Embryonic facial prominence (tissue), 1 donor: ENCODE data around the gene OAS2.

Source experiments
- DNase-seq: peaks from one replicate; pipeline ENCODE4 v3.0.0-alpha.2; 2016; ENCODE audit errors: extremely low spot score

The OAS2 gene

GRCh38 chr12:113057565-113058485, 79.5 kb downstream of the OAS2 start:
- DNase-seq = no peak

GRCh38 chr12:113058553-113058952, 80.2 kb downstream of the OAS2 start:
- DNase-seq = no peak

- no peak for DNase-seq
Measured at GRCh38 chr12:113059071-113059595, 80.8 kb downstream of the OAS2 start.

GRCh38 chr12:113060336-113060960, 82.1 kb downstream of the OAS2 start:
- DNase-seq = no peak

GRCh38 chr12:113061061-113061694, 82.9 kb downstream of the OAS2 start:
- DNase-seq = no peak
